Tibial artery (tissue), 4 donors: ENCODE data around the gene GFPT1.

Source experiments
- DNase-seq, 2 donors: peaks; one replicate each; pipeline ENCODE4 v3.0.0-alpha.2; 2019
- H3K27ac ChIP-seq, 2 donors: fragments of 200-600 bp; sonication (generic) in 1 of 2; 1 replicate in 1 of 2; 2 replicates in 1 of 2; pipeline ENCODE4 v1.5.1; 2018 to 2019; ENCODE audit warnings: mild to moderate bottlenecking in 1 of 2
- H3K27me3 ChIP-seq, 2 donors: fragments of 200-600 bp; sonication (generic) in 1 of 2; one replicate each; pipeline versions ENCODE4 v1.5.1 to v1.6.0; 2016 to 2019
- H3K36me3 ChIP-seq, 3 donors: fragments of 200-600 bp; sonication (generic) in 2 of 3; one replicate each; pipeline ENCODE4 v1.5.1; 2016 to 2019; ENCODE audit warnings: mild to moderate bottlenecking in 2 of 3
- H3K4me1 ChIP-seq, 4 donors: fragments of 200-600 bp; sonication (generic) in 2 of 4; 1 replicate in 3 of 4; 2 replicates in 1 of 4; pipeline ENCODE4 v1.5.1; 2016 to 2019
- H3K4me3 ChIP-seq, 2 donors: fragments of 200-600 bp; sonication (generic) in 1 of 2; 1 replicate in 1 of 2; 2 replicates in 1 of 2; pipeline ENCODE4 v1.5.1; 2018 to 2019; ENCODE audit warnings: mild to moderate bottlenecking in 2 of 2
- H3K9me3 ChIP-seq, 3 donors: fragments of 200-600 bp; sonication (generic) in 1 of 3; one replicate each; pipeline ENCODE4 v1.5.1; 2016 to 2019
- CTCF ChIP-seq, 2 experiments: fragments of 200-600 bp in 1 of 2; fragments of 450-650 bp in 1 of 2; IDR thresholded peaks; one replicate each; pipeline ENCODE4 v1.5.1; 2017 to 2019; ENCODE audit warnings: antibody characterized with exemption in 2 of 2, mild to moderate bottlenecking in 1 of 2, moderate library complexity in 1 of 2
- intact Hi-C: fragments of 100-400 bp; cut with DNase I; formaldehyde crosslinking; loops from one replicate; pipeline ENCODE4 v1.15.0; 2023; ENCODE audit warnings: low total_unique reads

GFPT1 gene

GRCh38 chr2:69389271-69389670, 2.2 kb upstream of the GFPT1 start:
- no peak for DNase-seq
- no peak for TF ChIP-seq CTCF (IDR thresholded peaks at IDR 0.05)
- Histone ChIP-seq H3K4me3 (no peak overlapping the region), H3K4me1 (peaks cover 0 to 25% (median 6%) of the 10 kb centered on the region in 4 donors), H3K27me3 (no peaks in the 10 kb centered on the region), H3K27ac (no peak overlapping the region), H3K36me3 (peaks cover 0 to 11% (median 9%) of the 10 kb centered on the region in 3 donors), H3K9me3 (no peaks in the 10 kb centered on the region)
- intact Hi-C loops = loop anchor here (10.0 kb wide), 1 partner anchor 46 kb away; the partner anchor contains the start of gene NFU1

- H3K36me3 ChIP-seq = peaks cover 0 to under 1% (median 0%) of the 10 kb centered on the region in 3 donors
- peak overlapping the region; percentile 76 to 99 for H3K4me3 ChIP-seq
- H3K27ac ChIP-seq = peak overlapping the region; percentile 87 to 95
- no peaks in the 10 kb centered on the region for H3K27me3 ChIP-seq
- no peak for TF ChIP-seq CTCF (IDR thresholded peaks at IDR 0.05)
- peaks cover 0 to 39% (median 10%) of the 10 kb centered on the region in 4 donors for H3K4me1 ChIP-seq
- no peaks in the 10 kb centered on the region for H3K9me3 ChIP-seq
- no peak for DNase-seq
- intact Hi-C loops = loop anchor here (10.0 kb wide), 1 partner anchor 47 kb away; the partner anchor contains the start of gene NFU1
These were observed 899 bp upstream of the GFPT1 start for GRCh38 chr2:69387770-69388481.

- H3K4me3 ChIP-seq = peak overlapping the region; percentile 76 to 99
- H3K9me3 ChIP-seq = no peaks in the 10 kb centered on the region
- peaks cover 0 to 54% (median 15%) of the 10 kb centered on the region in 4 donors for H3K4me1 ChIP-seq
- H3K36me3 ChIP-seq = no peaks in the 10 kb centered on the region
- no peak for TF ChIP-seq CTCF (IDR thresholded peaks at IDR 0.05)
- peak overlapping the region; percentile 87 to 95 for H3K27ac ChIP-seq
- no peak for DNase-seq
- no peaks in the 10 kb centered on the region for H3K27me3 ChIP-seq
- intact Hi-C loops = loop anchor here (10.0 kb wide), 1 partner anchor 48 kb away; the partner anchor contains the start of gene NFU1
These were observed 667 bp downstream of the GFPT1 start for GRCh38 chr2:69386360-69386759.

- Histone ChIP-seq H3K4me3 (peak overlapping the region; percentile 76 to 99), H3K27ac (peak overlapping the region; percentile 87 to 95), H3K27me3 (no peaks in the 10 kb centered on the region), H3K36me3 (no peaks in the 10 kb centered on the region), H3K4me1 (peaks cover 0 to 62% (median 18%) of the 10 kb centered on the region in 4 donors), H3K9me3 (no peaks in the 10 kb centered on the region)
- no peak for TF ChIP-seq CTCF (IDR thresholded peaks at IDR 0.05)
- DNase-seq = no peak
- intact Hi-C loops = loop anchor here (10.0 kb wide), 1 partner anchor 49 kb away; the partner anchor contains the start of gene NFU1
These were observed 1.4 kb downstream of the GFPT1 start for GRCh38 chr2:69385443-69386151.

- no peaks in the 10 kb centered on the region for H3K9me3 ChIP-seq
These were observed 2.4 kb downstream of the GFPT1 start for GRCh38 chr2:69384618-69385081.

More at GRCh38 chr2:69384618-69385081, 2.4 kb downstream of the GFPT1 start:
- no peaks in the 10 kb centered on the region for H3K36me3 ChIP-seq
- H3K4me1 ChIP-seq = peaks cover 0 to 64% (median 20%) of the 10 kb centered on the region in 4 donors
- no peak for TF ChIP-seq CTCF (IDR thresholded peaks at IDR 0.05)
- no peaks in the 10 kb centered on the region for H3K27me3 ChIP-seq
- H3K4me3 ChIP-seq = no peak overlapping the region
- intact Hi-C loops = loop anchor here (10.0 kb wide), 1 partner anchor 50 kb away; the partner anchor contains the start of gene NFU1
- no peak for DNase-seq
- peak overlapping the region in 1 of 2 donors; percentile 95 for H3K27ac ChIP-seq
